ENCODE measurements around the gene NEU3. TPM values are rescaled to one million over a fixed set of nuclear protein-coding genes. Genes with fewer than 3 reads are reported as not detected.

Gene NEU3
- polyA plus RNA-seq, 1 donor (not counting 4 experiments of a cell fraction or from before 2014, with no cell fraction given): 8.2 TPM

DNA sequence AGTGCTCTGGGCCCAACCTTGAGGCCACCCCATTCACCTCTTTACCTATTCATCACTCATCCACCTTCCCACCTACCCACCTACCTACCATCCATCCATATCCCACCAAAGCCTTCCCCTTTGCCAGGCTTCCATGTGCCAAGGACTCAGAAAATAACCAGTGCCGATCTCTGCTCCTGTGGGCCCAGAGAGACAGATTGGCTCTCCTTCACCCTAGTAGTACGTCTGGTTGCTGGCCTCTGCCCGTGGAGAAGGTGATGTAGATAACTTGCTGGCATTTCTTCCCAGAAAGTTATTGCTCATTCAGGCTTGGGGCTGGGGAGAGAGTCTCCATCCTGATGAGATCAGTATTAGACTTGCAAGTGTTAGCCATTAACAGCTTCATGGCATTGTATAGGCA is 45.2 kb downstream of the NEU3 start:
- TF ChIP-seq, protein P1, sequence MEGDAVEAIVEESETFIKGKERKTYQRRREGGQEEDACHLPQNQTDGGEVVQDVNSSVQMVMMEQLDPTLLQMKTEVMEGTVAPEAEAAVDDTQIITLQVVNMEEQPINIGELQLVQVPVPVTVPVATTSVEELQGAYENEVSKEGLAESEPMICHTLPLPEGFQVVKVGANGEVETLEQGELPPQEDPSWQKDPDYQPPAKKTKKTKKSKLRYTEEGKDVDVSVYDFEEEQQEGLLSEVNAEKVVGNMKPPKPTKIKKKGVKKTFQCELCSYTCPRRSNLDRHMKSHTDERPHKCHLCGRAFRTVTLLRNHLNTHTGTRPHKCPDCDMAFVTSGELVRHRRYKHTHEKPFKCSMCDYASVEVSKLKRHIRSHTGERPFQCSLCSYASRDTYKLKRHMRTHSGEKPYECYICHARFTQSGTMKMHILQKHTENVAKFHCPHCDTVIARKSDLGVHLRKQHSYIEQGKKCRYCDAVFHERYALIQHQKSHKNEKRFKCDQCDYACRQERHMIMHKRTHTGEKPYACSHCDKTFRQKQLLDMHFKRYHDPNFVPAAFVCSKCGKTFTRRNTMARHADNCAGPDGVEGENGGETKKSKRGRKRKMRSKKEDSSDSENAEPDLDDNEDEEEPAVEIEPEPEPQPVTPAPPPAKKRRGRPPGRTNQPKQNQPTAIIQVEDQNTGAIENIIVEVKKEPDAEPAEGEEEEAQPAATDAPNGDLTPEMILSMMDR (optimal IDR thresholded peaks at IDR 0.05 in 1 of 3, IDR thresholded peaks at IDR 0.05 in 1 of 3, conservative IDR thresholded peaks at IDR 0.05 in 1 of 3; ENCODE audit: extremely low read depth in 1 of 3, insufficient read depth in 2 of 3, low read length in 3 of 3): no peak
- TF ChIP-seq EZH2 (IDR thresholded peaks at IDR 0.05; ENCODE audit: low read length): no peak
- no peak for FAIRE-seq
- no peaks in the 10 kb centered on the region for H3K9me3 ChIP-seq (ENCODE audit: control insufficient read depth, low read depth, low read length)

DNA sequence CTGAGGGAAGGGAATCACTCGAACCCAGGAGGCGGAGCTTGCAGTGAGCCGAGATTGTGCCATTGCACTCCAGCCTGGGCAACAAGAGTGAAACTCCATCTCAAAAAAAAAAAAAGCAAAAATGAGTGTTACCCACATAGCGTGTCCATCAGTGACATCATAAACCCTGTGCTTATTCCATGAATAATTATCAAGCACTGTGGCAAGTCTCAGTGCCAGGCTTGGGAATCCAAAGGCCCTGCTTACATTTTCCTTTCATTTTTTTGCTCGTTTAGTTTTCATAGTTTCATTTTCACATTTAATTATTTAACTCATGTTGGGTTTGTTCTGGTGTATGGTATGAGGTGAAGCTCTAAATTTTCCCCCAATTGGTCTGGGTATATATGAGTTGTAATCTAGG is 46.5 kb downstream of the NEU3 start:
- DNase-seq (ENCODE audit: low read depth, low spot score): no peak
- no peak overlapping the region for H3K27ac ChIP-seq (ENCODE audit: control insufficient read depth, insufficient read depth, low read length)
- H3K4me3 ChIP-seq (ENCODE audit: control insufficient read depth in 2 of 3, extremely low read depth in 1 of 3, insufficient read depth in 2 of 3, low read depth in 1 of 3, low read length in 3 of 3): no peak overlapping the region
- no peak for FAIRE-seq
- H3K27me3 ChIP-seq (ENCODE audit: control insufficient read depth, extremely low read depth, insufficient read depth, low read length): no peaks in the 10 kb centered on the region
- no peak overlapping the region for H2AFZ ChIP-seq (ENCODE audit: control insufficient read depth, low read length)
- H3K9ac ChIP-seq (ENCODE audit: control insufficient read depth, extremely low read depth, insufficient read depth, low read length): no peak overlapping the region
- no peaks in the 10 kb centered on the region for H3K9me1 ChIP-seq (ENCODE audit: control insufficient read depth, extremely low read depth, insufficient read depth, low read length)
- H3K36me3 ChIP-seq (ENCODE audit: control insufficient read depth in 2 of 2, extremely low read depth in 1 of 2, insufficient read depth in 2 of 2, low read length in 2 of 2): no peaks in the 10 kb centered on the region
- TF ChIP-seq EZH2 (IDR thresholded peaks at IDR 0.05; ENCODE audit: low read length): no peak
- TF ChIP-seq, protein P1 (optimal IDR thresholded peaks at IDR 0.05 in 1 of 3, IDR thresholded peaks at IDR 0.05 in 1 of 3, conservative IDR thresholded peaks at IDR 0.05 in 1 of 3; ENCODE audit: extremely low read depth in 1 of 3, insufficient read depth in 2 of 3, low read length in 3 of 3): no peak
- dilution Hi-C loops (cut with MboI; ENCODE audit: extremely low pct_ligation_motif_present, low sequenced_read_pairs): loop anchor here (25.0 kb wide), 1 partner anchor 177 kb away; no protein-coding TSS in a partner anchor
- peaks cover 4% of the 10 kb centered on the region for H3K4me1 ChIP-seq (ENCODE audit: control insufficient read depth, extremely low read depth, insufficient read depth, low read length)
- no peaks in the 10 kb centered on the region for H3K9me3 ChIP-seq (ENCODE audit: control insufficient read depth, low read depth, low read length)
- H3K79me2 ChIP-seq (ENCODE audit: control insufficient read depth, insufficient read depth, low read length): no peaks in the 10 kb centered on the region
- no peak overlapping the region for H3K4me2 ChIP-seq (ENCODE audit: control insufficient read depth, extremely low read depth, insufficient read depth, low read depth, low read length)
- peaks cover 2% of the 10 kb centered on the region for H4K20me1 ChIP-seq (ENCODE audit: control insufficient read depth, extremely low read depth, insufficient read depth, low read length)

More for the DNA sequence above, 45.2 kb downstream of the NEU3 start:
- no peak for DNase-seq (ENCODE audit: low read depth, low spot score)
- dilution Hi-C loops (cut with MboI; ENCODE audit: extremely low pct_ligation_motif_present, low sequenced_read_pairs): loop anchor here (25.0 kb wide), 1 partner anchor 178 kb away; no protein-coding TSS in a partner anchor
- Histone ChIP-seq H2AFZ (ENCODE audit: control insufficient read depth, low read length) (no peak overlapping the region), H3K79me2 (ENCODE audit: control insufficient read depth, insufficient read depth, low read length) (no peaks in the 10 kb centered on the region), H3K9ac (ENCODE audit: control insufficient read depth, extremely low read depth, insufficient read depth, low read length) (no peak overlapping the region), H3K27me3 (ENCODE audit: control insufficient read depth, extremely low read depth, insufficient read depth, low read length) (no peaks in the 10 kb centered on the region), H4K20me1 (ENCODE audit: control insufficient read depth, extremely low read depth, insufficient read depth, low read length) (peaks cover 2% of the 10 kb centered on the region), H3K4me2 (ENCODE audit: control insufficient read depth, extremely low read depth, insufficient read depth, low read depth, low read length) (no peak overlapping the region), H3K27ac (ENCODE audit: control insufficient read depth, insufficient read depth, low read length) (no peak overlapping the region), H3K4me3 (ENCODE audit: control insufficient read depth in 2 of 3, extremely low read depth in 1 of 3, insufficient read depth in 2 of 3, low read depth in 1 of 3, low read length in 3 of 3) (no peak overlapping the region), H3K36me3 (ENCODE audit: control insufficient read depth in 2 of 2, extremely low read depth in 1 of 2, insufficient read depth in 2 of 2, low read length in 2 of 2) (no peaks in the 10 kb centered on the region), H3K9me1 (ENCODE audit: control insufficient read depth, extremely low read depth, insufficient read depth, low read length) (no peaks in the 10 kb centered on the region), H3K4me1 (ENCODE audit: control insufficient read depth, extremely low read depth, insufficient read depth, low read length) (peaks cover 4% of the 10 kb centered on the region)
